GM18907 (cell line): ENCODE measurements around the gene ACKR2.
"Not testable (repeated sequence)": the region's sequence is repeated elsewhere in the genome, so short reads cannot be mapped to it uniquely, and the experiment has no call there.

ENCODE experiments used
- ATAC-seq: cut with Tn5 transposase; IDR thresholded peaks from one replicate; pipeline ENCODE4 v1.9.1; 2021; ENCODE audit warnings: mild to moderate bottlenecking, moderate library complexity; ENCODE audit not compliant: unreplicated experiment

The ACKR2 gene

GRCh38 chr3:42801048-42801620, 8.1 kb upstream of the ACKR2 start:
- no peak for ATAC-seq

GRCh38 chr3:42801784-42802183, 7.5 kb upstream of the ACKR2 start:
- ATAC-seq: no peak

DNA sequence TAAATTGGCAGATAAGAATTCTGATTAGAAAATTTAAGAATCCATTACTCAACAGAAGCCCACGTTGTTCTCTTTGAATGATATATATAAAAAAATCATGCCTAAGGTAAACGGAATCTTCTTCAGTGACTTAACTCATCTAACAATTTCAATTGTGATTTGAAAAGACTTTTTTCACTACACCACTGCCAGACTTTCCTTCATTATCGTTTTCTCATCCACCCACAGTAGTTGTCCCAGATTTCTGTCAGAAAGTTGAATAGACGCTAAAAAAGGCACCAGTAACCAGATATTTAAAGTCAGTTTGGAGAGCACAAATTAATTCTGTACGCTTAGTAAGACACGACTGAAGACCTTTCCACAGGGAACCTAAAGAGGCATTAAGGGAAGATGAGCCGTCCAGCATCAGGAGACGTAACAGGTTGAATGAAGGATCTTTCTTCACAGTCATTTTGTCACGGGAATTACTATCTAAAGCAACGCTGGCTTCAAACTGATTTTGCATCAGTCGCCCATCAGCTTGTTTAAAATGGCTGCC, 6.3 kb upstream of the ACKR2 start:
- no peak for ATAC-seq

- peak; percentile 36 for ATAC-seq
These were observed 5.7 kb upstream of the ACKR2 start for GRCh38 chr3:42803414-42804105.

GRCh38 chr3:42804106-42804830, 5.0 kb upstream of the ACKR2 start, which contains the start of gene HIGD1A:
Gene HIGD1A, minus strand, starts transcription at chr3:42804490. Its CDS starts 10,237 bp downstream, at chr3:42794253.
- ATAC-seq: peak; percentile 98

DNA sequence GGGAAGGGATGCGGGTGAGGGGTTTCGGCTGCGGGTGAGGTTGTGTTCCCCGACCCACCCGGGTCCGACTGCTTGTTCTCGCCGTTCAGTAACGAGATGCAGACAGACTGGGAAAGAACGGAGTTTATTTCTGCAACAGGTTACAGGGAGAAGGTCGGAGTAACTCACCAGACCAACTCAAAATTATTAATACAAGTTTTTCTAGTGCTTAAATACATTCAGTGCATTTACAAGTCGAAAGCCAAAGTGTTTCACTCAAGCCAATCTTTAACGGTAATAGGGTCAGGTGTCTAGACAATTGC, 4.5 kb upstream of the ACKR2 start:
- ATAC-seq: peak; percentile 31

DNA sequence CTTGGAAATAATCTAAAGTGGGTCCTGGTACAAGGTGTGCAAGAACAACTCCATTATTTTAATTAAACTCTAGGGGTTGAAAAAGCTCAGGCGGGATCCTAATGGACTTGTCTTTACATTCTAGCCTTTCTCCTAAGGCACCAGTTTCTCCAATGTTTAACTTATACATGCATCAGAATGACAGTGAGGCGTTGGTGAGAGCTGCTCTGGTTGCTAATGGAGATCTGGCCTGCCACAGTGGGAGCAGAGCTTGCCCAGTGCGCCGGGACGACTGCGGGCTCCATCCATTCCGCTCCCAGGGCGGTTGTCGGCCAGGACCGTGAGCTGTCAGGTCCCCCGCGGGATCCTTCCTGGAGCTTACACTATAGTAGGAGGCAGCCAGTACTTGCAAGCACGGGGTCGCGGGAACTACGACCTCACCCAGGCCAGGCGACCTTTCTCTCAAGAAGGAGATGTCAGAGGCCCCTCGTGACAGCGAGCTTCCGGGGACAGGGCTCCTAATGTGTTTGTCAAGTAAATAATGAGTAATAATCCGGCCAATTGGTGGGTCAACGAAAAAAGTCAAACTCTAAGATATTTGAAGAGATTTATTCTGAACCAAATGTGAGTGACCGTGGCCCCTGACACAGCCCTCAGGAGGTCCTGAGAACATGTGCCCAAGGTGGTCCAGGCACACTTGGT, 4.0 kb upstream of the ACKR2 start:
- no peak for ATAC-seq

DNA sequence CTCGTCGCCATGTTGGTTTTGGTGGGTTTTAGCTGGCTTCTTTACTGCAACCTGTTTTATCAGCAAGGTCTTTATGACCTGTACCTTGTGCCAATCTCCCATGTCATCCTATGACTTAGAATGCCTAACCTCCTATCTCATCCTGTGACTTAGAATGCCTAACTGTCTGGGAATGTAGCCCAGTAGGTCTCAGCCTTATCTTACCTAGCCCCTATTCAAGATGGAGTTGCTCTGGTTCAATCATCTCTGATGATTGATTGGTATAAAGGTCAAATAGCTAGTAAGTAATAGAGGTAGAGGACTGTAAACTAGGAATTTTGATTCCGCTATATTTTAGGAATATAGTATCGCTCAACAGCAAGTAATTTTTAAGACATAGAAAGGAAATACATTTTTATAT, 1.3 kb upstream of the ACKR2 start:
- ATAC-seq: no peak

GRCh38 chr3:42810706-42811105, 1.5 kb downstream of the ACKR2 start:
- ATAC-seq: not testable (repeated sequence)

DNA sequence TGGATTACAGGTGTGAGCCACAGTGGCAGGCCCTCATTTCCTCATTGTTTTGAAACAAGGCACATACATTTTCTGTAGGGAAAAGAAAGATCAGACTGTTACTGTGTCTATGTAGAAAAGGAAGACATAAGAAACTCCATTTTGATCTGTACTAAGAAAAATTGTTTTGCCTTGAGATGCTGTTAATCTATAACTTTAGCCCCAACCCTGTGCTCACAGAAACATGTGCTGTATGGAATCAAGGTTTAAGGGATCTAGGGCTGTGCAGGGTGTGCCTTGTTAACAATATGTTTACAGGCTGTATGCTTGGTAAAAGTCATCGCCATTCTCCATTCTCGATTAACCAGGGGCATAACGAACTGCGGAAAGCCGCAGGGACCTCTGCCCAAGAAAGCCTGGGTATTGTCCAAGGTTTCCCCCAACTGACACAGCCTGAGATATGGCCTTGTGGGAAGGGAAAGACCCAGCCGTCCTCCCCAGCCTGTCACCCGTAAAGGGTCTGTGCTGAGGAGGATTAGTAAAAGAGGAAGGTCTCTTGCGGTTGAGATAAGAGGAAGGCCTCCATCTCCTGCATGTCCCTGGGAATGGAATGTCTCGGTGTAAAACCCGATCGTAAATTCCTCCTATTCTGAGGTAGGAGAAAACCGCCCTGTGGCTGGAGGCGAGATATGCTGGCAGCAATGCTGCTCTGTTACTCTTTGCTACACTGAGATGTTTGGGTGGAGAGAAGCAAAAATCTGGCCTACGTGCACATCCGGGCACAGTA, 2.1 kb downstream of the ACKR2 start:
- not testable (repeated sequence) for ATAC-seq

DNA sequence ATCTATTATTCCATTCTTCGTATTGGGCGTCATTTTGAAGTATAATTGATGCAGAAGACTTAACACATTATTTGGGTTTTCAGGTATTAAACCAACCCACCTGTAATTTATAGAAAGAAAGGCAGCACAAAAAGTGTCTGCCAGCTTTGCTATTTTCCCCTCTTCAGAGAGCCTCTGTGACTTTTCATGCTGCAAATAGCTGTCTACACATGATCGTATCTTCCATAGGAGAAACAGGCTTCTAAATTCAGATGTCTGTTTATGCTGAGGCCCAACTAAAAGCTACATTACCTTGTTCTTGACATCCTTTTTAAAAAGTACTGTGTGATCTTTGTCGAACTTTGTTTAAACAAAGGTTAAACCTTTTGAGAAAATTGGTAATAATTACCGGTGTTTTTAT, 5.0 kb downstream of the ACKR2 start:
- ATAC-seq: no peak

DNA sequence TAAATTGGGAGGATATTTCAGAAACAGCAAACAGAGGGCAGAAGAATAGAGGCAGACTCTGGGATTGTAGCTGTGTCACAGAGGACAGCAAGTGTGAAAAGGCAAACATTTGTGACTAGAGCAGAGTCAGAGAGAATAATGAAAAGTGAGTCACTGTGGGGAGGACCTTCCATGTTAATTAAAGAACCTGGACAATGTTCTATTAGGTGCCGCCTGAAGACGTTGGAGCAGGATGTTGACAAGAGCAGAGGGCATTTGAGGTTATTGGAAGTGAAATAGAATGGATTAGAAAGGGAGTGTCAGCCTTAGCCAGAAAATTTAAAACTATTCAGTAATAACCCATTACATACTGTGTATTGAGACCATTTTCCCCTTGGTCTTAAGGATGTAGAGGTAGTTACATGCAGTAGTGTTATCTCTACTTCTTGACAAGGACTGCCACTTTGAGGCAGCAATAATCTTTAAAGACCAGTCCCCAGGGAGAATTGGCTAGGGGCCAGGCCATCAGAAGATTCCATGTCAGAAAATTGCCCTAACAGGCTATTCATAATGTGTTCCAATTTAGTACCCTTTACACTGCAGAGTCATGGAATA, 5.8 kb downstream of the ACKR2 start:
- no peak for ATAC-seq

GRCh38 chr3:42815826-42816225, 6.6 kb downstream of the ACKR2 start:
- ATAC-seq: no peak

GRCh38 chr3:42819351-42819965, 10.2 kb downstream of the ACKR2 start:
- no peak for ATAC-seq

DNA sequence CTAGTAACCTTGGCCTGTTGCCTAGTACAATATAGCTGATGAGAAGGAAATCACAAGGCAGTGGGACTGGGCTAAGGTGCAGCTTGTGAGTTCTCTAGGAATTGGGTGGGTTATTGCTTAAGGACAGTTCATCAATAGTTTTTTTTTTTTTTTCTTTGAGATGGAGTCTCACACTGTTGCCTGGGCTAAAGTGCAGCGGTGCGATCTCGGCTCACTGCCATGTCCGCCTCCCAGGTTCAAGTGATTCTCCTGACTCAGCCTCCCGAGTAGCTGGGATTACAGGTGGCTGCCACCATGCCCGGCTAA, 11.5 kb downstream of the ACKR2 start:
- no peak for ATAC-seq

DNA sequence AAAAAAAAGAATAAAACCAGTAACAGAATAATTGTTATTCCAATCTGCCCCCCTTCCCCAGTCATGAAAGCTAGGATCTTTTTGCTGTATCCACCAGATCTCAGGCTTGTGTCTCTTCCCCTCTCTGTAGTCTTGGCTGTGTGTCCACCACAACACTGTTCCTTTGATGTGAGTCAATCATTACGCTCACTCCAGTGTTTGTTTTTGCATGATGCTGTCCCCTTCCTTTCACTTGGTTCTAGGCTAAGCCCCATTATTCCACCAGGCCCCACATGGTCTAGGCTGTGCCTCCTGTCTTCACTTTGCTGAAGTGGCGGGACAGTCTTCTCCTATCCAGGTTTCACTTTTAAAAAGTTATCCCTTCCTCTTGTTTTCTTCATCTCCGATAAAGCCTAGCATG, 13.6 kb downstream of the ACKR2 start:
- no peak for ATAC-seq

GRCh38 chr3:42823351-42823750, 14.1 kb downstream of the ACKR2 start:
- ATAC-seq: no peak

DNA sequence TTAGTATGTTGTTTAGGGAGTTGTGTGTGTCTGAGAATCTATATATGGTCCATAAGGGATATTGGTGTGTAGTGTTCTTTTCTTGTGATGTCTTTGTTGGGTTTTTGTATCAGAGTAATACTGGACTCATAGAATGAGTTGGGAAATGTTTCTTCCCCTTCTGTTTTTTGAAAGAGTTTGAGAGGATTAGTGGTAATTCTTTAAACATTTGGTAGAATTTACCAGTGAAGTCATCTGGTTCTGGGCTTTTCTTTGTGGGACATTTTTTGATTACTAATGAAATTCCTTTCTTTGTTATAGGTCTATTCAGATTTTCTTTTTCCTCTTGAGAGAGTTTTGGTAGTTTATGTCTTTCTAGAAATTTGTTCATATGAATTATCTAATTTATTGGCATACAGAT, 16.9 kb downstream of the ACKR2 start:
- no peak for ATAC-seq

- no peak for ATAC-seq
These were observed 17.8 kb downstream of the ACKR2 start for GRCh38 chr3:42827023-42827422.

GRCh38 chr3:42827654-42828053, 18.4 kb downstream of the ACKR2 start:
- no peak for ATAC-seq
